HG03175 (cell line): ENCODE measurements around the gene C6orf89.
"Not testable (repeated sequence)": the region's sequence is repeated elsewhere in the genome, so short reads cannot be mapped to it uniquely, and the experiment has no call there.

Experiments
- ATAC-seq: cut with Tn5 transposase; IDR thresholded peaks from one replicate; pipeline ENCODE4 v1.9.1; 2021; ENCODE audit warnings: mild to moderate bottlenecking, moderate library complexity; ENCODE audit not compliant: unreplicated experiment

The C6orf89 gene

GRCh38 chr6:36945301-36945700 is 59.5 kb downstream of the C6orf89 start:
- no peak for ATAC-seq

GRCh38 chr6:36946526-36946925 is 60.8 kb downstream of the C6orf89 start:
- ATAC-seq: no peak

- no peak for ATAC-seq
These were observed 62.0 kb downstream of the C6orf89 start for GRCh38 chr6:36947570-36948351.

- ATAC-seq: not testable (repeated sequence)
These were observed 63.3 kb downstream of the C6orf89 start for GRCh38 chr6:36949076-36949475.

- no peak for ATAC-seq
These were observed 63.9 kb downstream of the C6orf89 start for GRCh38 chr6:36949636-36950035.

- no peak for ATAC-seq
These were observed 68.1 kb downstream of the C6orf89 start for GRCh38 chr6:36953931-36954261.

GRCh38 chr6:36954262-36954931 is 68.6 kb downstream of the C6orf89 start, which contains the start of gene PI16:
Gene PI16 (plus strand): TSS chr6:36954738. CDS start chr6:36954761, 23 bp downstream.
- ATAC-seq: no peak

GRCh38 chr6:36955136-36955535 is 69.4 kb downstream of the C6orf89 start:
- no peak for ATAC-seq

- no peak for ATAC-seq
These were observed 70.1 kb downstream of the C6orf89 start for GRCh38 chr6:36955671-36956445.

- no peak for ATAC-seq
These were observed 70.7 kb downstream of the C6orf89 start for GRCh38 chr6:36956446-36956820.

- no peak for ATAC-seq
These were observed 72.1 kb downstream of the C6orf89 start for GRCh38 chr6:36957773-36958271.

- ATAC-seq: no peak
These were observed 73.2 kb downstream of the C6orf89 start for GRCh38 chr6:36958775-36959554.

- ATAC-seq: no peak
These were observed 74.0 kb downstream of the C6orf89 start for GRCh38 chr6:36959555-36960250.

- no peak for ATAC-seq
These were observed 76.0 kb downstream of the C6orf89 start for GRCh38 chr6:36961441-36962435.

- ATAC-seq: no peak
These were observed 77.1 kb downstream of the C6orf89 start for GRCh38 chr6:36962874-36963273.

- no peak for ATAC-seq
These were observed 77.9 kb downstream of the C6orf89 start for GRCh38 chr6:36963451-36964290.

- no peak for ATAC-seq
These were observed 78.6 kb downstream of the C6orf89 start for GRCh38 chr6:36964349-36964748.

GRCh38 chr6:36964908-36965307 is 79.2 kb downstream of the C6orf89 start:
- ATAC-seq: no peak
